Osteoblast (primary cell): Measurements from ENCODE around the gene ERCC8. TPM values are rescaled to one million over a fixed set of nuclear protein-coding genes. Genes with fewer than 3 reads are reported as not detected.
"Not testable (repeated sequence)": the region's sequence is repeated elsewhere in the genome, so short reads cannot be mapped to it uniquely, and the experiment has no call there.

Experiments used
- DNase-seq: peaks from one replicate; pipeline ENCODE4 v3.0.0; 2011; ENCODE audit warnings: low spot score, mixed read lengths; ENCODE audit not compliant: insufficient read length; ENCODE audit errors: missing footprints
- H2AFZ ChIP-seq: 2 replicates; pipeline ENCODE4 v1.6.0; 2011; ENCODE audit warnings: mild to moderate bottlenecking, low read length
- H3K27ac ChIP-seq: 2 replicates; pipeline ENCODE4 v1.5.1; 2011; ENCODE audit warnings: mild to moderate bottlenecking, low read depth, low read length, moderate library complexity
- H3K27me3 ChIP-seq: 2 replicates; pipeline ENCODE4 v1.6.0; 2012; ENCODE audit warnings: mild to moderate bottlenecking, control low read depth, inconsistent platforms, low read length, moderate library complexity; ENCODE audit not compliant: insufficient read depth
- H3K36me3 ChIP-seq: 2 replicates; pipeline ENCODE4 v1.5.1; 2011; ENCODE audit warnings: mild to moderate bottlenecking, low read length, control low read depth, moderate library complexity; ENCODE audit not compliant: insufficient read depth
- H3K4me1 ChIP-seq: 2 replicates; pipeline ENCODE4 v1.5.1; 2011; ENCODE audit warnings: mild to moderate bottlenecking, low read length, control low read depth, moderate library complexity; ENCODE audit not compliant: insufficient read depth
- H3K4me2 ChIP-seq: 2 replicates; pipeline ENCODE4 v1.6.0; 2011; ENCODE audit warnings: mild to moderate bottlenecking, low read length; ENCODE audit not compliant: insufficient read depth
- H3K4me3 ChIP-seq: fragments of 200-600 bp; sonication (generic); 3 replicates; pipeline ENCODE4 v1.5.1; 2012; ENCODE audit warnings: mild to moderate bottlenecking, low read length, inconsistent platforms; ENCODE audit not compliant: insufficient read depth
- H3K79me2 ChIP-seq: 2 replicates; pipeline ENCODE4 v1.6.0; 2012; ENCODE audit warnings: mild to moderate bottlenecking, low read length, control low read depth, inconsistent platforms; ENCODE audit not compliant: insufficient read depth
- H3K9me3 ChIP-seq: 2 replicates; pipeline ENCODE4 v1.5.1; 2011; ENCODE audit warnings: low read depth, low read length, control low read depth
- H4K20me1 ChIP-seq: 2 replicates; pipeline ENCODE4 v1.6.0; 2012; ENCODE audit warnings: mild to moderate bottlenecking, low read length, control low read depth; ENCODE audit not compliant: insufficient read depth
- CTCF ChIP-seq: IDR thresholded peaks from 2 replicates; pipeline ENCODE4 v1.5.1; 2011; ENCODE audit warnings: mild to moderate bottlenecking, low read depth, low read length, moderate library complexity; ENCODE audit errors: extremely low read depth
- total RNA-seq: library from RNA; depleted of rRNA; stranded (reverse); fragments of >200 nt; gene quantifications from 2 replicates; pipeline ENCODE4 v1.2.3, GENCODE V29; 2012

The ERCC8 gene
- total RNA-seq, 1 donor, result 23.2 TPM

GRCh38 chr5:60992871-60993270, 48.0 kb upstream of the ERCC8 start:
- Histone ChIP-seq H3K9me3 (peaks cover 3% of the 10 kb centered on the region), H3K79me2 (peaks cover 30% of the 10 kb centered on the region), H3K27ac (no peak overlapping the region), H3K27me3 (no peaks in the 10 kb centered on the region), H2AFZ (no peak overlapping the region), H4K20me1 (peaks cover 12% of the 10 kb centered on the region), H3K4me2 (no peak overlapping the region), H3K4me3 (no peak overlapping the region), H3K4me1 (no peaks in the 10 kb centered on the region), H3K36me3 (no peaks in the 10 kb centered on the region)
- DNase-seq, result no peak
- no peak for TF ChIP-seq CTCF

- H3K4me1 ChIP-seq, result no peaks in the 10 kb centered on the region
- no peak for DNase-seq
- H3K9me3 ChIP-seq, result peaks cover 3% of the 10 kb centered on the region
- no peak overlapping the region for H2AFZ ChIP-seq
- peaks cover 2% of the 10 kb centered on the region for H4K20me1 ChIP-seq
- H3K27me3 ChIP-seq, result no peaks in the 10 kb centered on the region
- H3K79me2 ChIP-seq, result peaks cover 18% of the 10 kb centered on the region
- H3K27ac ChIP-seq, result no peak overlapping the region
- H3K4me2 ChIP-seq, result no peak overlapping the region
- TF ChIP-seq CTCF, result no peak
- H3K36me3 ChIP-seq, result no peaks in the 10 kb centered on the region
- H3K4me3 ChIP-seq, result no peak overlapping the region
Observed at GRCh38 chr5:60989790-60990189, 44.9 kb upstream of the ERCC8 start.

- H3K4me2 ChIP-seq, H3K4me1 ChIP-seq, H3K9me3 ChIP-seq, H3K27ac ChIP-seq, H3K4me3 ChIP-seq, H2AFZ ChIP-seq, H3K36me3 ChIP-seq, H3K27me3 ChIP-seq, DNase-seq, H4K20me1 ChIP-seq: not testable (repeated sequence)
- peaks cover 13% of the 10 kb centered on the region for H3K79me2 ChIP-seq
Observed at GRCh38 chr5:60982127-60982526, 37.3 kb upstream of the ERCC8 start.

- no peak for DNase-seq
Observed at GRCh38 chr5:60980511-60980910, 35.6 kb upstream of the ERCC8 start.

More at GRCh38 chr5:60980511-60980910, 35.6 kb upstream of the ERCC8 start:
- no peak overlapping the region for H3K27ac ChIP-seq
- no peaks in the 10 kb centered on the region for H3K36me3 ChIP-seq
- H3K79me2 ChIP-seq, result peaks cover 15% of the 10 kb centered on the region
- H3K9me3 ChIP-seq, result no peaks in the 10 kb centered on the region
- no peaks in the 10 kb centered on the region for H3K4me1 ChIP-seq
- TF ChIP-seq CTCF, result no peak
- H3K27me3 ChIP-seq, result no peaks in the 10 kb centered on the region
- peaks cover 2% of the 10 kb centered on the region for H4K20me1 ChIP-seq
- H2AFZ ChIP-seq, result no peak overlapping the region
- H3K4me2 ChIP-seq, result no peak overlapping the region
- no peak overlapping the region for H3K4me3 ChIP-seq
